SU-DHL-6 (cell line): ENCODE data around the gene ARHGEF4.

Experiments
- H2AFZ ChIP-seq: fragments of 200-600 bp; sonication (generic); 2 replicates; pipeline ENCODE4 v1.6.1; 2014; ENCODE audit warnings: low read depth, mild to moderate bottlenecking, moderate library complexity, mixed read lengths, antibody characterized with exemption, low read length; ENCODE audit not compliant: severe bottlenecking
- H3F3A ChIP-seq: fragments of 200-600 bp; shearing (Covaris generic); 2 replicates; pipeline ENCODE4 v1.6.0; 2016; ENCODE audit warnings: antibody characterized with exemption, mild to moderate bottlenecking; ENCODE audit not compliant: insufficient read depth
- H3K27ac ChIP-seq: fragments of 200-600 bp; sonication (generic); 2 replicates; pipeline ENCODE4 v1.5.1; 2016; ENCODE audit warnings: low read depth, mild to moderate bottlenecking, low read length, moderate library complexity, mixed read lengths
- H3K27me3 ChIP-seq: fragments of 200-600 bp; sonication (generic), shearing (Covaris generic); 2 replicates; pipeline ENCODE4 v1.6.0; 2014; ENCODE audit warnings: mild to moderate bottlenecking, low read length
- H3K36me3 ChIP-seq: fragments of 200-600 bp; sonication (generic); 2 replicates; pipeline ENCODE4 v1.6.1; 2014; ENCODE audit warnings: mild to moderate bottlenecking, low read length, mixed read lengths
- H3K4me2 ChIP-seq: fragments of 300-600, 200-600 bp; shearing (Covaris generic), sonication (generic); 2 replicates; pipeline ENCODE4 v1.6.0; 2014; ENCODE audit warnings: low read length, low read depth, mild to moderate bottlenecking; ENCODE audit not compliant: poor library complexity, severe bottlenecking
- H3K4me3 ChIP-seq: fragments of 200-600 bp; sonication (generic); 2 replicates; pipeline ENCODE4 v1.5.1; 2014; ENCODE audit warnings: antibody characterized with exemption, low read length, mild to moderate bottlenecking, mixed read lengths; ENCODE audit not compliant: insufficient read depth, poor library complexity, severe bottlenecking
- H3K79me2 ChIP-seq: fragments of 200-600 bp; sonication (generic); 2 replicates; pipeline ENCODE4 v1.6.1; 2014; ENCODE audit warnings: mild to moderate bottlenecking, low read length, moderate library complexity; ENCODE audit not compliant: insufficient read depth
- H3K9ac ChIP-seq: fragments of 200-600 bp; sonication (generic); 2 replicates; pipeline ENCODE4 v1.7.0; 2014; ENCODE audit warnings: mild to moderate bottlenecking, low read length
- H3K9me2 ChIP-seq: fragments of 200-600 bp; sonication (generic); replicated peaks from 2 replicates; pipeline ENCODE4 v1.6.1; 2014; ENCODE audit warnings: low read length; ENCODE audit not compliant: insufficient read depth
- H3K9me3 ChIP-seq: fragments of 200-600 bp; sonication (generic); 2 replicates; pipeline ENCODE4 v1.6.1; 2014; ENCODE audit warnings: low read length, mixed read lengths; ENCODE audit not compliant: insufficient read depth
- H4K20me1 ChIP-seq: fragments of 200-600 bp; sonication (generic); 2 replicates; pipeline ENCODE4 v1.6.1; 2014; ENCODE audit warnings: low read depth, mild to moderate bottlenecking, antibody characterized with exemption, low read length, moderate library complexity, mixed read lengths
- CTCF ChIP-seq: fragments of 200-600 bp; sonication (generic); IDR thresholded peaks from one replicate; pipeline ENCODE4 v1.5.1; 2017; ENCODE audit warnings: antibody characterized with exemption, mild to moderate bottlenecking, low read length, moderate library complexity; ENCODE audit not compliant: insufficient read depth, poor library complexity, severe bottlenecking
- EZH2phosphoT487 ChIP-seq: fragments of 200-600 bp; sonication (generic), shearing (Covaris generic); conservative IDR thresholded peaks from 2 replicates; pipeline ENCODE4 v1.6.1; 2018; ENCODE audit warnings: mild to moderate bottlenecking, antibody characterized with exemption, low read length, moderate library complexity, mixed read lengths

ARHGEF4 gene

GRCh38 chr2:130839011-130839780, 2.5 kb downstream of the ARHGEF4 start:
- H3K36me3 ChIP-seq, result no peaks in the 10 kb centered on the region
- H4K20me1 ChIP-seq, result no peaks in the 10 kb centered on the region
- H3K9ac ChIP-seq, result no peak overlapping the region
- no peaks in the 10 kb centered on the region for H3K9me2 ChIP-seq
- no peaks in the 10 kb centered on the region for H3K27me3 ChIP-seq
- no peak for TF ChIP-seq CTCF
- TF ChIP-seq EZH2phosphoT487, result no peak
- H3K27ac ChIP-seq, result no peak overlapping the region
- no peaks in the 10 kb centered on the region for H3K9me3 ChIP-seq
- no peaks in the 10 kb centered on the region for H3K79me2 ChIP-seq
- H3K4me2 ChIP-seq, result no peak overlapping the region
- H3F3A ChIP-seq, result no peaks in the 10 kb centered on the region
- H3K4me3 ChIP-seq, result no peak overlapping the region
- no peak overlapping the region for H2AFZ ChIP-seq

- no peaks in the 10 kb centered on the region for H4K20me1 ChIP-seq
- no peak overlapping the region for H2AFZ ChIP-seq
- H3K9me2 ChIP-seq, result no peaks in the 10 kb centered on the region
- no peaks in the 10 kb centered on the region for H3F3A ChIP-seq
- no peak overlapping the region for H3K4me3 ChIP-seq
- no peaks in the 10 kb centered on the region for H3K9me3 ChIP-seq
- no peaks in the 10 kb centered on the region for H3K36me3 ChIP-seq
- TF ChIP-seq CTCF (no peak), EZH2phosphoT487 (no peak)
- no peak overlapping the region for H3K9ac ChIP-seq
- no peaks in the 10 kb centered on the region for H3K27me3 ChIP-seq
- H3K79me2 ChIP-seq, result no peaks in the 10 kb centered on the region
- no peak overlapping the region for H3K4me2 ChIP-seq
- H3K27ac ChIP-seq, result no peak overlapping the region
Measured at GRCh38 chr2:130840506-130840905, 3.8 kb downstream of the ARHGEF4 start.

- Histone ChIP-seq H3F3A (no peaks in the 10 kb centered on the region), H4K20me1 (no peaks in the 10 kb centered on the region), H3K4me2 (no peak overlapping the region), H3K4me3 (no peak overlapping the region), H3K27me3 (no peaks in the 10 kb centered on the region), H2AFZ (no peak overlapping the region), H3K9me2 (no peaks in the 10 kb centered on the region), H3K79me2 (no peaks in the 10 kb centered on the region), H3K27ac (no peak overlapping the region), H3K36me3 (no peaks in the 10 kb centered on the region), H3K9me3 (no peaks in the 10 kb centered on the region), H3K9ac (no peak overlapping the region)
- no peak for TF ChIP-seq EZH2phosphoT487
- TF ChIP-seq CTCF, result no peak
Measured at GRCh38 chr2:130841741-130842365, 5.1 kb downstream of the ARHGEF4 start.
